ENCODE data around the gene C1R. TPM values are rescaled to one million over a fixed set of nuclear protein-coding genes. Genes with fewer than 3 reads are reported as not detected.
A peak's percentile ranks its signal among the peaks of the same experiment; 100 is the strongest.

The C1R gene
- polyA plus RNA-seq, 1 experiment = 703 TPM

- POLR2A ChIA-PET = no interaction called here
- DNase-seq (ENCODE audit: low read depth) = no peak
- Histone ChIP-seq H3K27me3 (ENCODE audit: control insufficient read depth, insufficient read depth, low read length) (no peaks in the 10 kb centered on the region), H3K36me3 (ENCODE audit: control insufficient read depth, insufficient read depth, low read length) (peaks cover 4% of the 10 kb centered on the region), H3K4me3 (ENCODE audit: low read depth, low read length) (peak within 1 kb of the TSS; percentile 61)
- no peak for TF ChIP-seq CTCF (IDR thresholded peaks at IDR 0.05; ENCODE audit: insufficient read depth, low read depth, low read length)
- CTCF ChIA-PET = interaction anchor here (0.6 to 2.7 kb wide), 6 partner anchors 11 to 184 kb away, joined by 3 to 13 read pairs (median 3); no protein-coding TSS in a partner anchor
Observed at GRCh38 chr12:7129872-7130691, 37.8 kb upstream of the C1R start, which contains the start of gene CLSTN3. Gene CLSTN3, plus strand, starts transcription at chr12:7130371. Its CDS starts 278 bp downstream, at chr12:7130649.

- no peaks in the 10 kb centered on the region for H3K27me3 ChIP-seq (ENCODE audit: control insufficient read depth, insufficient read depth, low read length)
- DNase-seq (ENCODE audit: low read depth) = no peak
- peaks cover 4% of the 10 kb centered on the region for H3K36me3 ChIP-seq (ENCODE audit: control insufficient read depth, insufficient read depth, low read length)
- TF ChIP-seq CTCF (IDR thresholded peaks at IDR 0.05; ENCODE audit: insufficient read depth, low read depth, low read length) = no peak
- peak overlapping the region; percentile 61 for H3K4me3 ChIP-seq (ENCODE audit: low read depth, low read length)
- ChIA-PET POLR2A (no interaction called here), CTCF (interaction anchor here (1.0 to 2.7 kb wide), 3 partner anchors 13 to 184 kb away, joined by 3 to 13 read pairs (median 3); no protein-coding TSS in a partner anchor)
Observed at GRCh38 chr12:7129287-7129871, 37.1 kb upstream of the C1R start.

DNA sequence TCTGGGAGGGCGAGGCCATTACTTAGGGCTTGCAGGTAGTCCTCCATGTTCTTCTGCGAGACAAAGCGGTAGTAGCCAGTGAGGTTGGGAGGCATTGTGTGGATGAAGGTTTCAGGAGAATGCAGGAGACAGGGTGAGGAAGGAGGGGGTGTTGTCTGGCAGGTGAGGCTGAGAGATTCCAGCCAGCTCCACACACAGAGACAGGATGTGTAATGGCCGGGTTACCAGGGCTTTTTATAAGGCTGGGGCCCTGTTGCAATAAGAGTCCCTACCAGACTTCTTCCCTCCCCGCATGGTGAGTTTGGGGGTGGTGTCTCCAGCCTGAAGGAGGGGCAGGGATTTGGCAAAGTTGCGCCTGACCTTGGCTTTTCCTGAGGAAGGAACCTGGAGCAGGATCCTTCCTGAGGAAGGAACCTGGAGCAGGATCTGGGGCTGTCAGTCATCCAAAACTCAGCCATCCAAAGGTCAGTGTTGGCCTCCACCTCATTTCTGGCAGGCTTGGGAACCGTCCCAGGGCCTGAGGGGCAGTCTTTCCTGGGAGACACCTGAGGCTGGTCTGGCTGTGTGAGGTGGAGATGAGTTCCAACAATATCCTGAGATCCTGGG, 36.5 kb upstream of the C1R start, which contains the start of gene RBP5:
TSS of gene RBP5 (minus strand) at position 209 of the 606 bp plus-strand sequence. CDS start at position 95, 114 bp downstream.
- TF ChIP-seq CTCF (IDR thresholded peaks at IDR 0.05; ENCODE audit: insufficient read depth, low read depth, low read length) = no peak
- no peak for DNase-seq (ENCODE audit: low read depth)
- H3K36me3 ChIP-seq (ENCODE audit: control insufficient read depth, insufficient read depth, low read length) = peaks cover 3% of the 10 kb centered on the region
- CTCF ChIA-PET = interaction anchor here (1.0 to 2.7 kb wide), 3 partner anchors 13 to 183 kb away, joined by 3 to 13 read pairs (median 3); no protein-coding TSS in a partner anchor
- H3K27me3 ChIP-seq (ENCODE audit: control insufficient read depth, insufficient read depth, low read length) = no peaks in the 10 kb centered on the region
- POLR2A ChIA-PET = no interaction called here
- H3K4me3 ChIP-seq (ENCODE audit: low read depth, low read length) = peak within 1 kb of the TSS; percentile 61

GRCh38 chr12:7127916-7128626, 35.8 kb upstream of the C1R start:
- ChIA-PET CTCF (no interaction called here), POLR2A (no interaction called here)

More at GRCh38 chr12:7127916-7128626, 35.8 kb upstream of the C1R start:
- no peak for DNase-seq (ENCODE audit: low read depth)
- H3K27me3 ChIP-seq (ENCODE audit: control insufficient read depth, insufficient read depth, low read length) = no peaks in the 10 kb centered on the region
- TF ChIP-seq CTCF (IDR thresholded peaks at IDR 0.05; ENCODE audit: insufficient read depth, low read depth, low read length) = no peak
- H3K36me3 ChIP-seq (ENCODE audit: control insufficient read depth, insufficient read depth, low read length) = no peaks in the 10 kb centered on the region; the same call in 1 of the 2 replicates
- H3K4me3 ChIP-seq (ENCODE audit: low read depth, low read length) = no peak overlapping the region

All from BJ (cell line).